Germinal center (tissue), 1 donor: ENCODE measurements around the gene STUM.

Source experiments
- DNase-seq: peaks from one replicate; pipeline ENCODE4 v3.0.0; 2012; ENCODE audit warnings: mixed read lengths, low spot score

Gene STUM

DNA sequence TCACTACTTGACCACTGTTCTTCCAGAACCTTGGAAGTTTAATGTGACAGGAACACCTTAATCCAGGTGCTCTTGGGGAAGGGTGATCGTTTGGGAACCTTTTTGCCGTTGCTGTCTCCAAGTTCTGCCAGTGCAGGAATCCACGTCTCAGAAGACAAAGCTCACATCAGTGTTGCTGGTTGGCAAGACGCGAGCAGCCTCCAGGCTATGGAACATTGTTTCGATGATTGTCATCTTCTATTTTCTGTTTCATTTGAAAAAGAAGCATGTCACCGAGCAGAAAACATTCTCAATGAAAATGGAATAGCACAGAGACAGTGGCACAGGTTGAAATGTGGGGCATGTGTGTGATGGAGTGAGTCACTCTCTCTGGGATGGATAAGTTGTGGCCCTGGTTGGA lies 11.7 kb downstream of the STUM start:
- DNase-seq: no peak

DNA sequence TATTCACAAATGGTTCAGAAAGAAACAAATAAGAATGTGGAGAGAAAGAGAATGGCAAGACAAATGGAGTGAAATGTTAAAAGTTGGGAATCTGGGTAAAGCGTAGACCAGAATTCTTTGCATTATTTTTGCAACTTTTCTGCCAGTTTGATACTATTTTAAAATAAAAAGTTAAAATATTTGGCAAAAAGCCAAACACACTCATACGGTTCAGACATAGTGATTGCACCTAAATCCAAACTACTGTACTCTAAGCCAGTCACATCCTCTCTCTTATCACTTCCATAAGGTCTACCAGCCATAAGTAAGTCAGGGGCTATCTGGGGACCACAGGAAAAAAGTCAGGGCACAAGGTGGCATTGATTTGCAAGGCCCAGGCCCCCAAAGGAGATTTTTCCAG lies 14.4 kb downstream of the STUM start:
- no peak for DNase-seq

DNA sequence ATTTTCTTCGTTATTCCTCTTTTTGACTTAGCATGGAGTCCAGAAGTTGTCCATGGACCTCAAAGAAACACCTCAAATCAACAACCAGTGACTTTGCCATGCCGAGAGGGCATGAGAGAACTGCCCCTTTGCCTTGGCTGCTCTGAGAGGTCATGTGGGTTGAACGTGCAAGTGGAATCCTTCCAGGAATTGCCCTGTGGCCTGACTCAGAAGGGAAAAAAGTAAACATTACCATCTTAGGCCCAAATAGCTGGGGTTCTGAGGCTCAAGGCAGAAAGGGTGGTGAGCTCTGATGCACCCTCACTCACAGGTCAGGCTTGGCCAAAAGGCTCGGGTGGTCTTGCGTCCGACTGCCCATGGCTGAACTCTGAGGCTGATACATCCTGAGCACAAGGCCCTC lies 15.1 kb downstream of the STUM start:
- DNase-seq: no peak

DNA sequence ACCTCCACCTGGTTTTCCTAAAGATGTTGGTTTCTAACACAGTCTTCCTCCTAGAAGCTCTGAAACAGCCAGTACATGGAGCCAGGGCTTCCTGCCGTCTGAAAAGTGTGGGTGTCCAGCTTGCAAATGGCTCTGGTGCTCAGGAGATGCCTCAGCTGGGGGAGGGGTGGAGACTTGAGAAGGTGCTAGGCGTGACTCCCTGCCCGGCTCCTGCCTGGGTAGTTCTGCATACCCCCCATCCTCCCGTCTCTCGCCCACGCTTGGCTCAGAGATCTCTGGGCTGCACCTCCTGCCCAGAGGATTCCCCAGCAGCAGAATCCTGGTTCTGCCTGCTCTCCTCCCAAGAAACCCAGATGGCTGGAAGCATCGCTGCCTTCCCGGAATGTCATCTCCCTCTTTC lies 16.9 kb downstream of the STUM start:
- no peak for DNase-seq

DNA sequence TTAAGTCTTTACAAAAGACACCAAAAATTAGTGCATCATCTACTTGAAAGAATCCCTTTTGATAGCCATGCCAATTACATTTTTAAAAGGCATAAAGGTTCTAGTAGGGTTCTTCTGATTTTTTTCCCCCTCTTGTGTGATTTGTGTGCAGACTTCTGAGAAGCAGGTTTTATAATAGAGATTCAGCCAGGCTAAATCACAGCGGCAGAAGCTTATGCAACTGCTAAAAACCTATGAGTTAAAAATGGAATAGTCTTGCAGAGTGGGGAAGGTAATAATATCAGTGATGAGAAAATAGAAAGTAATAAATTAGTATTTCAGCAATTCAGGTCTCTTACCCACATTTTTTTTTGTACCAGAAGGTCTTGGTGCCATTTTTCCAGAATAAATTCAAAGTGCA lies 17.7 kb downstream of the STUM start:
- DNase-seq: no peak

DNA sequence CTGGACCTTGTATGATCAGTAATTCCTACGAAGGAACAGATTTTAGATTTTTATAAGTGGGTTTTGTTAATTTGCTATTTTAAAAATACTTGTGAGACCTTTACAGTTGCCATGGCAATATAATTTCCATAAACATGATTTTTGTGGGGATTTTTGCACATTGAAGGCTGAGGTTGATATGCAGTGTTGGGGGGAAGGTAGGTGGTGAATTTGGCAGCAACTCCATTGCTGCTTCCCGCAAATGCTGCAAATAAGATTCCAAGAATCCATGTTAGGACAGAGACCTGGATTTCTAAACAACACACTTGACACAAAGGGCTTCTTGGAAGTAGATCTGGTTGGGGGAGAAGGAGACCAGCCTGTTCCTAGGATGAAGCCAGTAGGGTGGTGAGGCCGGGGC lies 18.2 kb downstream of the STUM start:
- no peak for DNase-seq

DNA sequence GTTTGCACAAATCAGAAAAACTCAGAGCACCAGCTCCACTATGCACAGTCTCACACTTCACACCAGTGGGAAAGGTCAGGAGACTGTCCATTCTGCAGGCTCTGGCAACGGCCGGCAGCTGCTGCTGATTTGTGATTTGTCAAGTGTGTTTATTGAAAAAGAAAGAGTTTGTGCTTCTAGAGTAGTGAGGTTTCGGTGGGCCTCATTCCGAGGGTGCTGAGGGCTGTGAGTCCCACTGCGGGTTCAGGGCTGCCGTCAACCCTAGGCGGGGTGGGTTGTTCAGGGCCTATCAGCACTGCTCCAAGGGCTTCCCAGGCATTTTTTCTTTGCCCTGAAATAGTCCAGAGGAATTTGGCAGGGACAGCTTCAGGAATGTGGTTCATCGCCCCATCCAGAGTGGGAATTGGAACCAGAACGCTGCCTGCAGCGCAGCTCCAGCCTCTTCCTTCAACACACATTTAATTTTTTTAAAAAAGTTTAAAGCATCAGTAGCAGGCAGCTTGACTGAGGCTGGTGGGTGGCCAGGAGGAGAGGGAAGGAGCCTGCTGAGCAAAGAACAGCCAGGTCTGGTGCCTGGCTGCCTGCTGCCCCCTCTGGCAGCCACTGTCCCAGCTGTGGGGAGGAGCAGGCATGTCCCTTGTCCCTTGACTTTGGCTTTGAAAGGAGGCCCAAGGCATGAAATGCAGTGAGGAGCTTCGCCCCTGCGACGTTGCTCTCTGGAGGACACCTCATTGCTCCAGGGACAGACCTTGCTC lies 19.7 kb downstream of the STUM start:
- no peak for DNase-seq

DNA sequence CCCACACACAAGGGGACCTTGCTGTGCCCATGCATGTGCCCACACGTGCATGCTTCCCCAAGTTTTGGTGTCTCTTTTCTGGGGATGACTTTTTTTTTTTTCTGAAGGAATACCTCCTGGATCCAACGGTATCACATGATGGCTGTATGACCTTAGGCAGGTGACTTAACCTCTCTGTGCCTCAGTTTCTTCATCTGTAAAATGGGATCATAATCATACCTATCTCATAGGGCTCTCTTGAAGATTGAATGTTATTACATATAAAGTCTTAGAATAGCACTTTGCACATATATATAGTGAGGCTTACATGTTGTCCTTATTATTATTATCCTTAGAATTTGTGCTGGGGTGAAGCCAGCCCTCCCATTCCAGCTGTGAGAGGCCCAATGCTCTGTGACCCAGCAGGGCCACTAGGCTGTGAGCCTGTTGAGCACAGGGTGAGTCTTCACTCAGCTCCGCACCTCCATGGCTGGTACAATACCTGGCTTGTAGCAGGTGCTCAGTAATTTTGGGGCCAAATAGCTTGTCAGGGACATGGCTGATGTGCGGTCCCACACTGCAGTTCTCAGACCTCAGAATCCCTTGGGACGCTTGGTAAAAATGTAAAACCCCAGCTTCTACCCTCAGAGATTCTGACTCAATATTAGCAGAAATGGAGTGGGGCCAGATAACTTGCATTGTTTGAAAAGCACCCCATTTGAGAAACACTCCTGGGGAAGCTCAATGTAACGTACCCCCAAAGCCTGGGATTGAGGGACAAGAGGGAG lies 20.6 kb downstream of the STUM start:
- peak; percentile 19 for DNase-seq

DNA sequence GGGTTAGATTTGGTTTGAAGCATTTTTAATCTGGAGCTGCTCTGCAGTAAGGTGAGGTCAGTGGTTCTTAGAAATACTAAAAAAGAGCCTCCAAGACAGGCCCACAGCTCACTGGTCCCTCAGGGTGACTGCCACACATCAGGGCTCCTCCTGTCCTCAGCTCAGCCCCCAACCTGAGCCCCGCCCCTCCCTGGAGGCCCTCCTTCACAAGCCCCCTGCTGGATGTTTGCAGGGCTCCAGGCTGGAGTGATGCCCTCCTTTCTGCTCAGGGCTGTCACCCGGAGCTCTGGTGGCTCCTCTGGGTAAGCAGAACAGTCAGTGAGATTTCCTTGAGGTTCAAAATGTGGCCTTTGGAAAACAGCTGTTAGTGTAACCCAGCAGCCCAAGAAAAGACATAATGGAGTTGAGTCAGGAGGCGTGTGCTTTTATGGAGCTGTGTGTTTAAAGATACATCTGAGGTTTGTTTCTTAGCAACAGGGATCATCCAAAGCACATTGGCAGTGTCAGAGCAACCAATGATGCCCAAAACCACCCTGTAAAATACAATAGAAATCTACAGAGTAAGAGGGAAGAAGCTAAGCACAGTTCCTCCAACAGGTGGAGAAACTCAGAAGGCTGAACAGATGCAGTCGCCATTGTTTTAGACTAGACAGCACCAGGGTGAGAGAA lies 21.4 kb downstream of the STUM start:
- peak; percentile 78 for DNase-seq

DNA sequence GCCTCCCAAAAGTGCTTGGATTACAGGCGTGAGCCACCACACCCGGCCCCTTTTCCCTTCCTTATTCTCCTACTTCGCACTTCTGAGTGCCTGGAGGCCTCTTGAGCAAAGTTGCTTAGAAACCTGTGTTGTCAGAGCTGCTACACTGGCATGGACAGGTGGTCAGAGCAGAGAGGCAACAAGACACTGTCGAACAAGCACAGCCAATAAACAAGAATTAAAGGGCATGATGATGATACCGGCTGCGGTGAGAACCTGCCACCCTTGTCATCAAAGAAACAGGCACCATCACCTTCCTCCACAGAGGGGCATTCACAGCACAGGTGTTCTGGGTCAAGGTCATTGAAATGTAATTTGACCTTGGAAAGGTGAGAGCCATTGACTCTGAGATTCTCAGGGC lies 23.3 kb downstream of the STUM start:
- no peak for DNase-seq

DNA sequence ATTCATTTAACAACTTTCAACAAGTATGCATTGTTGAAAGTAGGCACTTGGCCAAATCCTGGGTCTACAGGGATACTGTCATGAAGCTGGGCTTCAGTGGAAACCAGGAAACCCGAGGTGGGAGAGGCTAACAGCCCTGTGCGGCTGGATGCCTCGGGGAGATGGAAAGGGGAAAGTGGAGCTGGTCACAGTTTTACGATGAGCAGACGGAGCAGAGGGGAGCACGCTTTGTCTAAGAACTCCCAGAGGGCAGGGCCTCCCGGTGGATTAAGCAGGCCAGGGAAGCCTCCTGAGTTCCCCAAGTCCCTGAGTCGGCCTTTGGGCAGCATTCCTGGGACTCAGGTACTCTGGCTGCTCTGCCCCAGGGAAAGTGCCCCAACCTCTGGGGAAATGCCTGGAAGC lies 23.8 kb downstream of the STUM start:
- DNase-seq: no peak

DNA sequence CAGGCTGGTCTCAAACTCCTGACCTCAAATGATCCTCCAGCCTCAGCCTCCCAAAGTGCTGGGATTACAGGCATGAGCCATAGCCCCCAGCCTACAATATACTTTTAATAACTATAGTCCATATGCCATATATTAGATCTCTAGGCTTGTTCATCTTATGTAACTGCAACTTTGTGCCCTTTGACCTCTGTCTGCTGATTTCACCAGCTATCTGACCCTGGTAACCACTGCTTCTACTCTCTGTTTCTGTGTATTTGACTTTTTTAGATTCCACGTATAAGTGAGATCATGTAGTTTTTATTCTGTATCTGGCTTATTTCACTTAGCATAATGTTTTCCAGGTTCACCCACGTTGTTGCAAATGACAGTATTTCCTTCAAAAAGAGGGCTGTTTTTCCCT lies 25.5 kb downstream of the STUM start:
- no peak for DNase-seq

DNA sequence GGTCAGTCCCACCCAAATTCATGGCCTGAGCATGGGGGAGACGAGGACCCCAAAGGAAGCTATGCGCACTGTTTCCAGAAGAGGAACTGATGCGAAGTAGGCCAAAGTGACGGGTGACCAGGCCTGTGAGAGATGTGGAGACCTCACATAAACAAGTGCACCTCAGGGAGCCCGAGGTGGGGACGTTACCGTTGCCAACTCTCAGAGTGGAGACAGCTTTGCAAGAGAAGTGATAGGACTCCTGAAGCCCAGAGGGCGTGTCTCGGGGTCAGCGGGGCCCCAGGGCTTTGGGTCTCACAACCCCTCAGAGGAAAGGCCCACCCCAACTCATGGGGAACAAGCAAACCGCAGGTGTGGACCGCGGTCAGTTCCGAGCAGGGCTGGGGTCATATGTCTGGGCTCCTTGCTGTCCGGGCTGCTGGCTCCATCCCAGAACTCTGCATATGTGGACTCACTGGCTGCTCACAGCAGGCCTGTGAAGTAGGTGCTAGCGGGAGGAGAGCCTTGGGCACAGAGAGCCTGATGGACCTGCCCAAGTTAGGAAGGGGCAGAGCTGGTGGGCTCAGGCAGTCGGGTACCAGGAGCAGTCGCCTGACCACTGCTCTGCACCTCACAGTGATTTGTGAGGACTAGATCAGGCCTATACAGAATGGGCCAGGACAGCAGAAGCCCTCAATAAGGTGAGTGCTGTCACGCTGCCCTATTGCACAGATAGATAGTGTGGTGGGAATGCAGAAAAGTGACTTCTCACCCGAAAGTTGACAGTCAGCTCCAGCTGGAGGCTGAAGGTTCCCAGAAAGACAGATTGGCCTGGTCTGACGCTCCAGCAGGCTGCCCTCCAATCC lies 26.2 kb downstream of the STUM start:
- no peak for DNase-seq

DNA sequence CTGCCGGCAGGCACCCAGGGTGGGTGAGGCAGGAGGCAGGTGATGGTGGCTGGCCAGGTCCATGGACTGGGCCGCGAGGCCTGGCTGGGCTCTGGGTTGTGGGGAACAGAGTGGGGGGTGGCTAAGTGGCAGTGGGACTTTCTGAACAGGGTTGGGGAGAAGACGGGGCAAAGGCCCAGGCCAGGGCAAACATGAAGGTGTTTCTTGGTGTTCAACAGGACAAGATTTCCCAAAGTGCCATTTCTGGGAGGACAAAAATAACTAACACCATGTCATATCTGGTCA lies 26.8 kb downstream of the STUM start:
- DNase-seq: no peak

DNA sequence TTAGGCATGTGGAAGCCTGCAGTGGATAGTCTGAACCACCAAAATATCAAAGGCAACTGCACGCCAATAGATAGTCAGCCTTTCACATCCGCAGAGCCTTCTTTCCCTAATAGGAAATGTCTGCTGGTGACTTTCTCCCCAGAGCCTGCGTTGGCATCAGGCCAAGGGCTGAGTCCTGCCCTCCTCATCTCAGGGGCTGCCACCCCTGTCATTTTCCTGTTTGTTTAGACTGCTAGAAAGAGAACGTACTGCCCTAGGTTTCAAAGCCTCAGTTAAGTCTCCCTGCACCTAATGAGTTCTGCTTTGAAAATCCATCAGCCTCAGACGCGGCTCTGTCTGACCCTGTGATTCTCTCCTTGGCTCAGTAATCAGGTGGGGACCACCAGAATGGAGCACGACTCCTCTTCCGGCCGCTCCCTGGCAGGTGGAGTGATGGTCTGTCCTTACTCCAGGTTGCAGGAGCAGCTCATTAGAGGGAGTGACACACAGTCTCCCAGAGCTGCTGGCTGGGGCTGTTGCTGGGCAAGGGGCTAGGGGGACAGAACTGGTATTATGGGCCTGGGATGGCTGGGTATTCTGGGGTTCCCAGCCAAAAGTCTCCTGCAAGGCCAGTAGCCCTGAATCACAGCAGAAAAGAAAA lies 27.3 kb downstream of the STUM start:
- DNase-seq: no peak

DNA sequence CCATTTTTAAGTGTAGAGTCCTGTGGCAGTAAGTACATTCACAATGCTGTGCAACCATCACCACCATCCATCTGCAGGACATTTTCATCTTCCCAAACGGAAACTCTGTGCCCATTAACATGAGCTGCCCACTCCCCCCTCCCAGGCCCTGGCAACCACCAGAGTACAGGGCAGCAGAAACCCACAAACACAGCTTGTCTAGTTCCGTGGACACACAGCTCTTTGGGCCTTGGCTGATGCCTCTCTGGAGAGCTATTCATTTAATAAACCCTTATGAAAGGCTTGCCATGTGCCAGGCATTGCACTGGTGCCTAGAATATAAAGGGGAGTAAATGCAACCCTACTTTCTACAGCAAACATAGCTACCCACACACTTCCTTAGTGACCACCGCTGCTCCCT lies 28.0 kb downstream of the STUM start:
- no peak for DNase-seq

DNA sequence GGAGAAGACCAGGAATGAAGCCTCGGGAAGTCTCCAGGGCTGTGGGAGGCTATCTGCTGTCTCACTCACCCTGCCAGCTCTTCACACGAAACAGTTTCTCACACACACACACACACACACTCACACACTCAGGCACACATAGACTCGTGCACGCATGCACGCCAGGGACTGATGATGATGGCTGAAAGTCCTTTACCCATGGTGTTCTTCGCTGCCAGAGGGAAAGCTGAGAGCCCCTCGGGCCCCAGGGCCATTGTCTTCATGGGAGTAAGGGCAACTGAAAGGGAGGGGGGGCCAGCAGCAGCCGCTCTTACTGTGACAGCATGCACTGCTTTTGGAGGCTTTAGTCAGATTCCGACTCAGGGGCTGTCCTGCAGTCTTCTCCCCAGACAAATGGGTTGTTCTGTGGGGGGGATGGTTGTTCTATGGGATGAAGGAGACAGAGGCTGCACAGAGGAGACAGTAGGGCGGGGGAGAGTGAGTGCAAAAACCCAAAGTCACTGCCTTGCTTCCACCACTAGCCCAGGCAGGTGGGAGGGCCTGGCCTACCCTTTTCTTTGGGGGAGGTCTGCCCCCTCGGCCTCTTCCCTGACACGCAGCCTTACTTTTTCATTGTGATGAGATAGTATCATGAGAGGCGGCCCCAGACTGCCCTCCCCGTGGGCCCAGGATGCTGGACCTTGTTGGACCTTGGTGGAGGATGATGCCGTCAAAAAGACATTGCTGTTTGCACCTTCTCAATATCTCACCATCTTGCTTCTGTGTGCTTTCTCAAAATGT lies 29.0 kb downstream of the STUM start:
- DNase-seq: no peak

DNA sequence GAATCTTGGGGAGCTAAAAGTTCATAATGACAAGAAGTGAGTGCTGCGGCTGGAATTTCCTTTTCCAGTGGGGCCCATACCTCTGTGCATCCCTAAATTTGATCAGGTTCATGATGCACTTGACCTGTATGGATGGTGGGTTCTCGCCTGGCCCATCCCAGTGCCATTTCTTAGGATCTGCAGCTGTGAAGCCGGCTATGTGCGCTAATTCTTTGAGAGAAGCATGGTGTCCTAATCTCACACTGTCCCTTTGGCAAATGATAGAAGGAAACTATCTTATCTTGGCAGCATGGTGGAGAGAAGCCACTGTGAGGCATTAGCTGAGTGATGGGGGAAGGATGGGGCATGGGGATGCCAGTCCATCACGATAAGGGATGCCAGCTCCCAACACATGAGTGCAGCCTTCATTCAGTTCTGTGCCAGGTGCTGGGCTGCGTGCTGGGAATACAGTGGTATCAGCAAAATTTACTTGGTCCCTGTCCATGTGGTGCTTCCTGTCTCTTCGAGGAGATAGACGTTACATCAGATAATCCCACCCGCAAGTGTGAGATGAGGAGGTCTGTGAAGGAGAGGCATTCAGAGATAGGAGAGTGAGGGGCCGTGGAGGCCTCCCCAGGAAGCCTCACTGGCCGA lies 30.5 kb downstream of the STUM start:
- DNase-seq: no peak

DNA sequence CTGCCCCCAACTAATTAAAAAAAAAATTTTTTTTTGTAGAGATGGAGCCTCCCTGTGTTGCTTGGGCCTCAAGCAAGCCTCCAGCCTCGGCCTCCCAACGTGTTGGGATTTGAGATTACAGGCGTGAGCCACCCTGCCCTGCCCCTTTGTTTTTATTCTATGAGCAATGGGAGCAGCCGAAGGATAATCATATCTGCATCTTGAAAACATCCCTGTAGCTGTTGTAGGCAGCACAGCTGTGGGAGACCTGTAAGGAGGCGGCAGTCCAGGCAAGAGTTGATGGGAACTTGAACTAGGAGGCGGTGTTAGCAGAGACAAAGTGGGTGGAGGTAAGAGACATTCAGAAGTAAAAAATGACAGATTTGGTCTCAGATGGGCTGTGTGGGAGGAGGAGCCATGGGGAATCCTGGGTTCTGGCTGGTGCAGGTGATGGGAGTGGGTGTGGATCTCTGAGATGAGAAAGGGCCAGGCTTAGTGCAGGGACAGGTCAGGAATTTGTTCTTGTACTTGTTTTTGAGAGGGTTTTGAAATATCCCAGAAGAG lies 31.3 kb downstream of the STUM start:
- no peak for DNase-seq

DNA sequence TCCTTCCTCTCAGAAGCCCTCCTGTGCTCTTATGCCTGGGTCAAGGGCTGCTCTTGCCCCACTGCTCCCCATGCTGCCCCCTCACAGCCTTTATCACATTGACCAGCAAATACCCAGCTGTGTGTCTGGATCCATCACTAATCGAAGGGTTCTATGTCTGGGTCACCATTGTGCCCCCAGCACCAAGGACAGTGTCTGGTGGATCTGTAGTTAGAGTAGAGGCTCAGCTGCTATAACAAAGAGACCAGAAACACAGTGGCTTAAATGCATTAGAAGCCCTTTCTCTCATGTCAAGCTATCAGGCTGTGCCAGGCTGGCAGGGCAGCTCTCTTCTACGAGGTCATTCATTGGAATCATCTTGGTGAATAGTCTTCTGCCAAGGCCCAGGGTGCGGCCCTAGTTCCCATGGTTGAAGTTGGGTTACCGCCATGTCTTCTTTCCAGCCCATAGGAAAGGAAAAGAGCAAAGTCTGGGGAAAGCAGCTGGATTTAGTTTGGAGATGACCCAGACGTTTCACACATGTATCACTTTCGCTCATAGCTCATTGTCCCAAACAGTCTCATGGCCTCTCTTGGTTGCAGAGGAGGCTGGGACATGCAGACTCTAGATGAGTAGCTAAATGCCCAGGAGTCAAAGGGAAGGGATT lies 32.2 kb downstream of the STUM start:
- no peak for DNase-seq
